NOMO-1 (cell line): ENCODE measurements around the gene GRIA2.

Source experiments
- DNase-seq, 2 experiments: peaks; one replicate each; lab custom pipeline; 2025; ENCODE audit not compliant: unreplicated experiment in 2 of 2; lab: John Stamatoyannopoulos, UW

Gene GRIA2

DNA sequence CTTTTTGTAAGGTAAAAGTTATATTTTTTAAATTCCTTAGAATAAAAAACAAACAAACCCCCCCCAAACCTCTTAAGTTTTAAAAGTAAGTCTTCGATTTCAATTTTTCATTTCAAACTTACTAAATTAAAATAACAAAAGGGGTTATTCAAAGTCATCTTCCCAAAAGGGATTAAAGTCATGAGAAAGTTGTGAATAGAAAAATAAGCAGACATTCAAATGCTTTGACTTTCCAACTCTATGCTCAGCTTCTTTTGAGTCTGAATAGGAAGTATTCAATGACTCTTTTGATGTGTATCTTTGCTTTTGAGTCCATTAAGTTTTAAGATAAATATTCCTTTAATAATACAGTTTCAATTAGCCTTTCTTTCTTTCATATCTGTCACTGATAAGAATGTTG is 138.3 kb downstream of the GRIA2 start:
- no peak for DNase-seq

DNA sequence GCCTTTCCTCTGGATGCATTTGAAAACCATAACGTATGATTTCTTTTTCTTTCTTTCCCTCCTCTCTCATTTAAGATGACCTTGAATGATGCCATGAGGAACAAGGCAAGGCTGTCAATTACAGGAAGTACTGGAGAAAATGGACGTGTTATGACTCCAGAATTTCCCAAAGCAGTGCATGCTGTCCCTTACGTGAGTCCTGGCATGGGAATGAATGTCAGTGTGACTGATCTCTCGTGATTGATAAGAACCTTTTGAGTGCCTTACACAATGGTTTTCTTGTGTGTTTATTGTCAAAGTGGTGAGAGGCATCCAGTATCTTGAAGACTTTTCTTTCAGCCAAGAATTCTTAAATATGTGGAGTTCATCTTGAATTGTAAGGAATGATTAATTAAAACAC is 142.8 kb downstream of the GRIA2 start:
- DNase-seq = no peak

DNA sequence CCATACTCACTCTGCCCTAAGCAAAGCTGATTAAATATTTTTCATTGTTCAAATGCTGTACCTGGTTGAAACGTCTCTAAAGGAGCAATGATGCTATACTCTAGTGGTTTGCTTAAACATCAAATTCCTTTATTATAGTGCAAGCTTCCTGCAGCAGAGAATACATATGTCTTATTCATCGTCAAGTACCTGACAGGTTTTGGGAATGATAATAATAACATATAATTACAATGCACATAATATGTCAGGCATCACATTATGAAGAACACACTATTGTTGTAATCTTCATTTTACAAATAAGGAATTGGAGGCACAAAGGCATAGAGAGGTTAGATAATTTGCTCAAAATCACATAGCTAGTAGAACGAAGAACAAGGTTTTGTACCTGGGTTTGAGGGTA is 151.6 kb downstream of the GRIA2 start:
- no peak for DNase-seq

DNA sequence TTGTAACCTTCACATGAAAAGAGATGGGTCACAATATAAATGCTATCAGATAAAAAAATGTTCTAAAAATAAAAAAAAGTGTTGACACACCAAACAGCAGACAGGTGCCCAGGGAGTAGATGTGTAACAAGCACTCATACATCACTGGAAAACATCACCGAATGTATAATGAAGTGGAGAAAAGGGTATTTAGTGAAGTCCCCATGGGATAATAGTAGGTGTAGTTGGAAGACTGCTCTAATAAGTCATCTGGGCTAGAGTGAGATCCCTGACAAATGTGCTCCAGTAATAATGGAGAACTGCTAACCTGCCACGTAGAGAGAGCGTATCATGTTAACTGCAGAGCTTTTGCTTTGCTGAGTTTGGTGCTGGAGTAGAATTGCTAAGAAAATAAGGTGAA is 152.0 kb downstream of the GRIA2 start:
- no peak for DNase-seq

DNA sequence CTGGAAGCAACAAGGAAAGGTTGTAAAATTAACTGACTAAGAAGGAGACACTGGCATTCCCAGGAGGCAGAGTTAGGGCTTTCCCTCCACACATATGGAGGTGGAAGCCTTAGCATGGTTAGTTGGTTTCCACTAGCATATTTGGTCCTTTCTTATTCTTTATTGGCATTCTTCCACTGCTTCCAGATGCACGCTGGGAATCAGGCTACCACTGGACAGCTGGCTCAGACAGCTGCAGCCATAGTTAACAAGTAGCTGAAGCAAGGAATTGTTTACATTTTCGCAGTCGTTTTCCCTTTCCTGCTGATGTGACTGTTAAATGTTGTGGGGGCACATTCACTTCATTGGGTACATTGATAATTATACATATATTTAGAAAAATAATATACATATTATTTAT is 169.2 kb downstream of the GRIA2 start:
- no peak for DNase-seq

DNA sequence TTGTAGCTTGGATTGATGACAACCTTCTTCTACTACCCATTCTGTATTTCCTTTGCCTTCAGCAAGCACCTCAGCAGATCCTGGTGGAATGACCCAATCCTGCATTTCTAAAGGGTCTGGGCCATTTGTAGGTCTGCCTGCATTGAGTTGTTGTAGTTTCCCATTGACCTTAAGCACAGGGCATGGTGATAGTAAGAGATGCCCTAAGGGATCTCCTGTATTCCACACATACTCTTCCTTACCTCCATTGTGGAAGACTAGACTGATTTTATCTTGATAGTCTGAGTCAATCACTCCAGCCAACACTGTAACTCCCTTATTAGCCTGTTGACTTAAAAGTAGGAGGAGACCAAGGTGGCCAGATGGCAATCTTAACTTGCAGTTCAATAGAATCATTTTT is 184.5 kb downstream of the GRIA2 start:
- no peak for DNase-seq
